ENCODE results near the gene TSR1. TPM values are rescaled to one million over a fixed set of nuclear protein-coding genes. Genes with fewer than 3 reads are reported as not detected.

TSR1 gene
- total and polyA plus RNA-seq, 2 donors (not counting 1 experiment from before 2014, with no cell fraction given) = 13.7 to 42.4 TPM

GRCh38 chr17:2363851-2364762 is 27.9 kb upstream of the TSR1 start:
- H3K4me2 ChIP-seq (ENCODE audit: extremely low read depth, insufficient read depth, low read length) = no peak overlapping the region
- no peaks in the 10 kb centered on the region for H3K79me2 ChIP-seq (ENCODE audit: control insufficient read depth, insufficient read depth, low read length)
- H4K20me1 ChIP-seq (ENCODE audit: control insufficient read depth, extremely low read depth, insufficient read depth, low read length) = no peaks in the 10 kb centered on the region
- peaks cover 6% of the 10 kb centered on the region for H3K4me1 ChIP-seq (ENCODE audit: control insufficient read depth, extremely low read depth, insufficient read depth, low read length)
- no peaks in the 10 kb centered on the region for H3K27me3 ChIP-seq (ENCODE audit: control insufficient read depth, insufficient read depth, low read length)
- no peak overlapping the region for H3K4me3 ChIP-seq (replicated peaks in 1 of 4; ENCODE audit: control extremely low read depth in 1 of 4, insufficient read depth in 1 of 4, low read depth in 3 of 4, low read length in 4 of 4)
- H2AFZ ChIP-seq (ENCODE audit: low read length) = no peak overlapping the region
- H3K27ac ChIP-seq (ENCODE audit: insufficient read depth, low read length) = no peak overlapping the region
- H3K9ac ChIP-seq (ENCODE audit: insufficient read depth, low read length) = no peak overlapping the region
- TF ChIP-seq EZH2 (IDR thresholded peaks at IDR 0.05; ENCODE audit: low read length, missing control alignments) (no peak), CTCF (conservative IDR thresholded peaks at IDR 0.05 in 1 of 2, IDR thresholded peaks at IDR 0.05 in 1 of 2; ENCODE audit: low read depth in 1 of 2, low read length in 2 of 2) (no peak)
- no peaks in the 10 kb centered on the region for H3K9me3 ChIP-seq (ENCODE audit: control insufficient read depth, insufficient read depth, low read depth, low read length)
- peak in 1 of 2 donors; percentile 38 for DNase-seq (ENCODE audit: low read depth in 2 of 2)
- H3K36me3 ChIP-seq (ENCODE audit: control insufficient read depth, insufficient read depth, low read length) = peaks cover 7% of the 10 kb centered on the region

DNA sequence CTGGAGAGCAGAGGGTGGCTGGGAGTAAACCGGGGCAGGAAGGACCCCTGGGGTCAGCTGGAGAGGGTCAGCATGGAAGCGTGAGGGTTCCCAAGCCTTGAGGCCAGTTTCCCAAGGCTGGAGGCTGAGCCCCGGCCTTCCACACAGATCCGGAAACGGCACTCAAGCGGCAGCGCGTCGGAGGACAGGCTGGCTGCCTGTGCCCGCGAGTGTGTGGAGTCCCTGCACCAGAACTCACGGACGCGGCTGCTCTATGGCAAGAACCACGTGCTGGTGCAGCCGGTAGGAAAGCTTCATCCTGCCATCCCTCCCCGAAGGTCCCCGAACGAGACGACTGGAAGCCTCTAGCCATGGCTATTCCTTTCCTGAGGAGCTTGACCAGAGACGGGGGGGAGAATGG is 27.1 kb upstream of the TSR1 start:
- Histone ChIP-seq H3K27me3 (ENCODE audit: control insufficient read depth, insufficient read depth, low read length) (no peaks in the 10 kb centered on the region), H2AFZ (ENCODE audit: low read length) (no peak overlapping the region), H3K4me1 (ENCODE audit: control insufficient read depth, extremely low read depth, insufficient read depth, low read length) (peaks cover 8% of the 10 kb centered on the region), H3K36me3 (ENCODE audit: control insufficient read depth, insufficient read depth, low read length) (peaks cover 7% of the 10 kb centered on the region), H3K4me2 (ENCODE audit: extremely low read depth, insufficient read depth, low read length) (no peak overlapping the region), H3K27ac (ENCODE audit: insufficient read depth, low read length) (no peak overlapping the region), H3K4me3 (replicated peaks in 1 of 4; ENCODE audit: control extremely low read depth in 1 of 4, insufficient read depth in 1 of 4, low read depth in 3 of 4, low read length in 4 of 4) (no peak overlapping the region), H3K9me3 (ENCODE audit: control insufficient read depth, insufficient read depth, low read depth, low read length) (no peaks in the 10 kb centered on the region), H3K79me2 (ENCODE audit: control insufficient read depth, insufficient read depth, low read length) (no peaks in the 10 kb centered on the region), H3K9ac (ENCODE audit: insufficient read depth, low read length) (no peak overlapping the region), H4K20me1 (ENCODE audit: control insufficient read depth, extremely low read depth, insufficient read depth, low read length) (no peaks in the 10 kb centered on the region)
- TF ChIP-seq EZH2 (IDR thresholded peaks at IDR 0.05; ENCODE audit: low read length, missing control alignments) (no peak), CTCF (conservative IDR thresholded peaks at IDR 0.05 in 1 of 2, IDR thresholded peaks at IDR 0.05 in 1 of 2; ENCODE audit: low read depth in 1 of 2, low read length in 2 of 2) (no peak)
- no peak for DNase-seq (ENCODE audit: low read depth in 2 of 2)

GRCh38 chr17:2362881-2363280 is 26.6 kb upstream of the TSR1 start:
- Histone ChIP-seq H3K9me3 (ENCODE audit: control insufficient read depth, insufficient read depth, low read depth, low read length) (no peaks in the 10 kb centered on the region), H3K36me3 (ENCODE audit: control insufficient read depth, insufficient read depth, low read length) (peaks cover 7% of the 10 kb centered on the region), H3K27me3 (ENCODE audit: control insufficient read depth, insufficient read depth, low read length) (no peaks in the 10 kb centered on the region), H3K4me2 (ENCODE audit: extremely low read depth, insufficient read depth, low read length) (no peak overlapping the region), H2AFZ (ENCODE audit: low read length) (no peak overlapping the region), H4K20me1 (ENCODE audit: control insufficient read depth, extremely low read depth, insufficient read depth, low read length) (no peaks in the 10 kb centered on the region), H3K4me1 (ENCODE audit: control insufficient read depth, extremely low read depth, insufficient read depth, low read length) (peaks cover 8% of the 10 kb centered on the region), H3K27ac (ENCODE audit: insufficient read depth, low read length) (no peak overlapping the region), H3K4me3 (replicated peaks in 1 of 4; ENCODE audit: control extremely low read depth in 1 of 4, insufficient read depth in 1 of 4, low read depth in 3 of 4, low read length in 4 of 4) (no peak overlapping the region), H3K79me2 (ENCODE audit: control insufficient read depth, insufficient read depth, low read length) (no peaks in the 10 kb centered on the region), H3K9ac (ENCODE audit: insufficient read depth, low read length) (no peak overlapping the region)
- DNase-seq (ENCODE audit: low read depth in 2 of 2) = no peak
- TF ChIP-seq CTCF (conservative IDR thresholded peaks at IDR 0.05 in 1 of 2, IDR thresholded peaks at IDR 0.05 in 1 of 2; ENCODE audit: low read depth in 1 of 2, low read length in 2 of 2) (no peak), EZH2 (IDR thresholded peaks at IDR 0.05; ENCODE audit: low read length, missing control alignments) (no peak)
